GM21723 (cell line): ENCODE measurements around the gene NR6A1.

Experiments
- ATAC-seq: cut with Tn5 transposase; IDR thresholded peaks from one replicate; pipeline ENCODE4 v1.9.1; 2021; ENCODE audit warnings: mild to moderate bottlenecking, moderate library complexity; ENCODE audit not compliant: unreplicated experiment

The NR6A1 gene

DNA sequence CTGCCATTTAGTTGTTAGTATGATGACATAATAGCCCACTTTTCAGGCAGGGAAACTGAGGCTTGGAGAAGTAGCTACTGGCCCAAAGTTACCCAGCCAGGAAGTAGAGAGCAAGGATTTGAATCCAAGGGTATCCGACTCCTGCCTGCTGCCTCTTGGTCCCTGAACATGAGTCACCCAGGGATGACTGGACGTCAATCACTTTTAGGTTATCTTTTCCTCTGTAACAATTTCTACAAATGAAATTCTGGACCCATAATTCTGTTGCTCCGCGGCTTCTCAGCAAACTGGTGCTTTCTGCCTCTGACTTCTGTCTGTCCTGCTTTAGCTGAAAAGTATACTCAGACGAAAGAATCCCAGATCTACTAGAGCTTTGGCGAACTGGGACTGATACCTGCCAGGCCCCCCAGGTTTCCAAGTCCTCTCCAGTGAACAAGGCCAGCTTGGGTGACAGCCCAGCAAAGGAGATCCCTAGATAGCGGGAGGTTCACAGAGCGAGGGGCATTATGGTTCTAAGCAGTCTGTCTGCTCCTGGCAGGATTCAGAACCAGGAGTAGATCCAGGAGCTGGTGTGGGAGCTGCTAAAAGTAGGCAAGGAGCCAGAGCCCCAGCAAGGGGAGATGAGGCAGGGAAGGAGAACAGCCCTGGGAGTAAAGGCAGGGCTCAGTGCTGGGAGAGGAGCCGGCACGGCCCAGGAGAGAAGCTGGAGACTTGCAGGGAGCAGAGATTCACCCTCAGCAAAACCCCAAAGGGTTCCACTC is 26.4 kb upstream of the NR6A1 start:
- ATAC-seq = no peak

DNA sequence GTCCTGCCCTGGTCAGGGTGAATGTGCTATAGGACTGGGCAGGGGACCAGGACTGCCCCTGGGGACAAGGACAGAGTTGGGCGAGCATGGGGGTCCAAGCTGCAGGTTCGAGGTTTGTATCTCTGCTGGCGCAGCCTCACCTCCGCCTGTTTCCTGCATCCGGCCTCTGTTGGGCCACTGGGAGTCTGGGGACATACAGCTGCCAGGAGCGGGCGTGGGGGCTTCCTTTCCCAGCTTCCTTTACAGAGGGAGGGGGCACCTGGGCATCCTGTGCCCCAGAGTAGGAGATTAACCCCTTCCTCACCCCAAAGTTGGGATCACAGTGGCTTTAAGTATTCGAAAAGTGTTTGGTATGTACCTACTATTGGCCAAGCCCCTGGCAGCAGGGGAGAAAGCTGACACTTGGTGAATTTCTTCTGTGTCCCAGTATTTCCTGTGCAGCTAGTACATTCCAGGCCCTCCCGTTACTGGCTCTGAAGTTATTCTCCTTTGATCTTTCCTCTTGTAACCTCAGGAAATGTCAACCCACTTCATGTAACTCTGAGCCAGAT is 24.8 kb upstream of the NR6A1 start:
- no peak for ATAC-seq

DNA sequence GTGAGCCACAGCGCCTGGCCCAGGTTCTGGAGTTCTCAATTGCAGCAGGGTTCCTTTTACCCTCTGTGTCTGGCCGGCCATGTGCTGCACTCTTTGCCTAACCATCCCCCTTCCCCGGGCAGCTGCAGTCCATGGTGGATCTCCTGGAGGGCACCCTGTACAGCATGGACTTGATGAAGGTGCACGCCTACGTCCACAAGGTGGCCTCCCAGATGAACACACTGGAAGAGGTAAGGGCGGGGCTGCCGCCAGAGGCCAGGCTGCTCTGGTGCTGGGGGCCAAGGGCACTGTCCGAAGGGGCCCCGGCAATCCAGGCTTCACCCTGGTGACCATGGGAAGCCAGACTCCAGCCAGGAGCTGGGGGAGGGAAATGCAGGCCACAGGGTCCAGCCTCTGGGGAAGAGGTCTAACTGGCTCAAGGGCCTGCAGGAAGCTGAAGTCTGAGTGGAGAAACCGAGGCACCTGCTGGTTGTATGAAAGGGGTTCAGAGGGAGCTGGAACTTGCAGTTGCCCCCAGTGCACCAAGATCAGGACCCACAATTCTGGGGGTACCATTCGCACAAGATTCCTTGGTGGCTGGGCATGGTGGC is 23.9 kb upstream of the NR6A1 start:
- ATAC-seq = no peak

DNA sequence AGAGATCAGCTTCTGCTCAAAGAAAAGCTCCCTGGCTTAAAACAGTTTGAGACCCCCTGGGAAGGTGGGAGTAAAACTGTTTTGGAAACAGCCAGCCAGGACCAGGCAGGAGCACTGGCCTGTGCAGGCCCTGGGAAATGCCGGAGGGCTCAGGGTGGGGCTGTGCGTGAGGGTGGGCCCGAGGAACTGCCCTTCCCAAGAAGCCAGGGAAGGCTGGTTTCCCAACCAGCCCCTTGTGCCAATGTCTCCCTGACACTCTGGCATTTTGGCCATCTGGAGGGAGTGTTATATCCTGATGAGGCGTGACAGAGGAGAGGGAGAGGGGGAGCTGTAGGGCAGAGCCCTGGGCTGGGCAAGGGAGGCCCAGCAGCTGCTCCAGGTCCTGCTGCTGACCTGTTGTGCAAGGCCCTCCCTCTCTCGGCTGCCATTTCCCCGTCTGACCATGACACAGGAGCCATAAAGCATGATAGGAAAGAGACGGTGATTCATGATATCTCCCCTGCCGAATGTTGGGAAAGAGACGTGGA is 22.0 kb upstream of the NR6A1 start:
- ATAC-seq = no peak

DNA sequence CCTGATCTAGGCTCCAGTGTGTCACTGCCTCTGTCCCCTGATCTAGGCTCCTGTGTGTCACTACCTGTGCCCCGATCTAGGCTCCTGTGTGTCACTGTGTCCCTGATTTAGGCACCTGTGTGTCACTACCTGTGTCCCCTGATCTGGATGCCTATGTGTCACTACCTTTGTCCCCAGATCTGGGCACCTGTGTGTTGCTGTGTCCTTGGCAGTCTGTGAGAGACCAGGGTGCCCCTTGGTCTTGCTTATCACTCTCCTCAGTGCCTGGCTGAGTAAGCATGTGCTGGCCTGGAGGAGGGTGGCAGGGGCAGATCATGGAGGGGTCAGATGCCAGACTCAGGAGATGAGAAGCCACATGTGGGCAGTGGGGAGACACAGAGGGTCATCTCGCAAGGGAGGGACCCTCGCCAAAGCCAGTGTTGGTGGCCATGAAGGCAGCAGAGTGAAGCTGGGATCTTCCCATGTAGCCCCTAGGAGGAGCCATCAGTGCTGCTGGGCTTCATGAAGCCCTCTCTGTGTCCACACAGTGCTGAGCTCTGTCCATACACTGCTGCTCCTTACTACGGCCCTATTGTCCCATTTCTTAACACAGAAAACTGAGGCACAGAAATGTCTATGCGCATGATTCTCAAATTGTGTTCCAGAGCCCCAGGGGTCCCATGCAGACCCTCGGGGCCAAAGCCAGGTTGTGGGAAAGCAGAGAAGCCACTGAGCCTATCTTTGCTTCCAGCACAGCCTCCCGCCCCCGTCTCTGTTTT is 21.3 kb upstream of the NR6A1 start:
- no peak for ATAC-seq

DNA sequence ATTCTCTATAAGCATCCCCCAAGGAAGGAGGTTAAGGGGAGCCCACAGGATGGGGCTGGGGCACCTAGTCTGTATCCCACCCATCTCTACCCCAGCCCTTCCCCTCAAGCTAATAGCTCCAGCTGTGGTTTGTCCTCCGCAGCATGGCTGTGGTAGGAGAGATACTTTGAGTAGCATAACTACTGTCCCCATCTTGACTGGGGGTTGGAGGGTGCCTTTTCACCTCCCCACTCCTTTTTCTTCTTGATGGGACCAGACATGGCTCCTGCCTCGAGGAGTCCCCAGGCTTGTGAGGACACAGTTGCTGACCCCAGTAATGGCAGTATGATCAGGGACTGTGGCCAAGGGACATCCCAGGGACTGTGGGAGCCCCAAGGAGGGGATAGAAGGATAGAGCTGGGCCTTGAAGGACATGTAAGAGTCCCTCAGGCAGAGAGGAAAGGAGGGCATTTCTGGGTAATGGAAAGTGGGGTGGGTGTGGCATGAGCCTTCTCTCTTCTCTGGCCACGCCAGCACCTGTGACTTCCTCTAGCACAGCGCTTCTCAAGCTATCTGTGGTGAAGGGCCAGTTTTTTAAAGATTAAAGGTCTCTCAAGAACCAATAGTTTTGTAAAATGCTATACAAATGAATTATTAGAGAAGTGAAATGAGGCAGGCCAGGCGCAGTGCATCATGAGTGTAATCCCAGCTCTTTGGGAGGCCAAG is 19.8 kb upstream of the NR6A1 start:
- no peak for ATAC-seq

DNA sequence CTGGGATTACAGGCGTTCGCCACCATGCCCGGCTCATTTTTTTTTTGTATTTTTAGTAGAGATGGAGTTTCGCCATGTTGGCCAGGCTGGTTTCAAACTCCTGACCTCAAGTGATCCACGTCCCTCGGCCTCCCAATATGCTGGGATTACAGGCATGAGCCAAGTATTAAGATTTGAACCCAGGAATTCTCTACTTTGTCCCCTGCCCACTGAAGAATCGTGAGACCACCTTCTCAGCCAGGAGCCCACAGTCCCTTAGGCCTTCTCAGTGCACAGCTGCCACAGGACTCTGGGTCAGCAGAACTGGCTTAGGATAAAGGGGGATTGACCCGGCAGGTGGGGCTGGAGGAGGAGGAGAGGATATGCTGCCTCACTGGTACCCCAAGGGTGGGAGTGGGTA is 19.2 kb upstream of the NR6A1 start:
- ATAC-seq = no peak

DNA sequence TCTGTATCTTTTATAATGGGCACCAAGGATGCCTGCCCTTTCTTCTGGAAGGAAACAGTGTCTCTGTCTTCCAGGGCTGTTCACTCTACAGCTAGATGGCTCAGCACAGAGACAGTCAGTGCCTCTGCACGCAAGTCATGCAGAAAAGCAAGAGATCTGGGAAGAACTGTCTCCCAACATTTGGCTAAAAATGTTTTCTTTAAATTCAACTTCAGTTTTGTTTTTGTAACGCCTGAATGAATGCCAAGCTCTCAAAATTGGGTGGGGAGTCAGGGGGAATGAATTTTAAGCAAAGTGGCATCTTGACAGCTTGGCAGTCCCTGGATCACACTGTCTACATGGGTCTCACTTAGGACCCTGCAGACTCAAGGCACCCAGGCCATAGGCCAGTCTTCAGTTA is 18.4 kb upstream of the NR6A1 start:
- ATAC-seq = no peak

DNA sequence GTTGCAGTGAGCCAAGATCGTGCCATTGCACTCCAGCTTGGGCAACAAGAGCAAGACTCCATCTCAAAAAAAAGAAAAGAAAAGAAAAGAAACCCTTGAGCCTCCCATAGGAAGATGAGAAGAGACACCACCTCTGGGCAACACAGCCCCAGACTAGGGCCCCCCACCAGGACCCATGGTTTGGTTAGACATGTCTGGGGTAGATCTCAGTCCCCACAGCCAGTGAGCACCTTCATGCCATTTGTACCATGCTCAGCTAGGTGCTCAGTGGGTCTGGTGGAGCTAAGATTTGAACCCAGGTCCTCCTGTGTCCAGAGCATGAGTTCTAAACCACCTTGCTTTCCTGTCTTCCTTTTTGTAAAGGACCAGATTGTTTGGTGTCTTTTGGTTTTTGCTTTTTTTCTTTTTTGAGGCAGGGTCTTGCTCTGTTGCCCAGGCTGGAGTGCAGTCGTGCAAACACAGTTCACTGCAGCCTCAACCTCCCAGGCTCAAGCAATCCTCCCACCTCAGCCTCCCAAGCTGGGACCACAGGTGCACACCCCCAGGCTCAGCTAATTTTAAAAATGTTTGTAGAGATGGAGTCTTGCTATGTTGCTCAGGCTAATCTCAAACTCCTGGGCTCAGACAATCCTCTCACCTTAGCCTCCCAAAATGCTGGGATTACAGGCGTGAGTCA is 17.6 kb upstream of the NR6A1 start:
- no peak for ATAC-seq

DNA sequence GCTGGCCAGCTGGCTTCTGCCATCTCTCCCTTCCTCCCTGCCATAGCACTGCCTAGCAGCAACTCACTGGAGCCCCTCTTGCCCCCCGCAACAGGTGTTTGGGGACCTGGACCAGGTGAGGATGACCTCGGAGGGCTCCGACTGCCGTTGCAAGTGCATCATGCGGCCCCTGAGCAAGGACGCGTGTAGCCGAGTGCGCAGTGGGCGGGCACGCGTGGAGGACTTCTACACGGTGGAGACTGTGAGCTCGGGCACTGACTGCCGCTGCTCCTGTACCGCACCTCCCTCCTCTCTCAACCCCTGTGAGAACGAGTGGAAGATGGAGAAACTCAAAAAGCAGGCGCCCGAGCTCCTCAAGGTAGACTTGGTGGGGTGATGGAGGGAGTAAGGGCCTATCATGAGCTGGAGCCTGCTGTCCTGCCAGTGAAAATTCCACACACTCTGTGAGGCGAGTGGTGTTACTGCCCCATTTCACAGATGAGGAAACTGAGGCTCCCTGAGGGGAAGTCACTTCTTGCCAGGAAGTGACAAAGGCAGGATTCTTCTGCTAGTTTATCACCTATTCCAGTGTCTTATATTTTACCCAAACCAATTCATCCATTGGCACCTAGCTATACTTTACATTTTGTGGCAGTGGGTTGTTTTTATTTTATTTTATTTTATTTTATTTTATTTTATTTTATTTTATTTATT is 15.9 kb upstream of the NR6A1 start:
- ATAC-seq = no peak

DNA sequence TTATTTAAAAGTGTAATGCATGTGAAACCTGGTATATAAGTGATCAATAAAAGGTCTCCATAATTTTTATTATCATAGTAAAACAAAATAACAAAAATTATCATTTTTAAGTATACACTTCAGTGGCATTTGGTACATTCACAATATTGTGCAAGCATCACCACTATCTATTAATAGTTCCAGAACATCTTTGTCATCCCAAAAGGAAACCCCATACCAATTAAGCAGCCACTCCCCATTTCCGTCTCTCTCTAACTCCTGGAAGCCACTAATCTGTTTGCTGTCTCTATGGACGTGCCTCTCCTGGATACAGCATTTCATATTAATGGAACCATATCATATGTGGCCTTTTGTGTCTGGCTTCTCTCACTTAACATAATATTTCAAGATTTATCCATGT is 13.4 kb upstream of the NR6A1 start:
- no peak for ATAC-seq

DNA sequence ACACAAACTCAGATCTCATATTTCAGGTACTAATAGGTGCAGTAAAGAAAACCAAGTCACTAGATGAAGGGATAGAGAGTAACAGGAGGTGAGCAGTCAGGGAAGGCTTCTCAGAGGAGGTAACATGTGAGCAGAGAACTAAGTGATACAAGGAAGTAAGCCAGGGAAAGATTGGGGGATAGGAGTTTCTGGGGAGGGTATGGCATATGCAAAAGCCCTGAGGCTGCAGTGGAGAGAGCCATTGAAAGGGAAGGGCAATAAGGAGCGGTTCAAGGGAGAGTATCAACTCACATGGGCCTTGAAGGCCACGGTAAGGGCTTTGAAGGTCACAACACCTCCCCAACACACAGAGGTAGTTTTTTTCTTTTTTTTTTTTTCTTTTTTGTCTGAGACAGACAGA is 12.7 kb upstream of the NR6A1 start:
- ATAC-seq = no peak

DNA sequence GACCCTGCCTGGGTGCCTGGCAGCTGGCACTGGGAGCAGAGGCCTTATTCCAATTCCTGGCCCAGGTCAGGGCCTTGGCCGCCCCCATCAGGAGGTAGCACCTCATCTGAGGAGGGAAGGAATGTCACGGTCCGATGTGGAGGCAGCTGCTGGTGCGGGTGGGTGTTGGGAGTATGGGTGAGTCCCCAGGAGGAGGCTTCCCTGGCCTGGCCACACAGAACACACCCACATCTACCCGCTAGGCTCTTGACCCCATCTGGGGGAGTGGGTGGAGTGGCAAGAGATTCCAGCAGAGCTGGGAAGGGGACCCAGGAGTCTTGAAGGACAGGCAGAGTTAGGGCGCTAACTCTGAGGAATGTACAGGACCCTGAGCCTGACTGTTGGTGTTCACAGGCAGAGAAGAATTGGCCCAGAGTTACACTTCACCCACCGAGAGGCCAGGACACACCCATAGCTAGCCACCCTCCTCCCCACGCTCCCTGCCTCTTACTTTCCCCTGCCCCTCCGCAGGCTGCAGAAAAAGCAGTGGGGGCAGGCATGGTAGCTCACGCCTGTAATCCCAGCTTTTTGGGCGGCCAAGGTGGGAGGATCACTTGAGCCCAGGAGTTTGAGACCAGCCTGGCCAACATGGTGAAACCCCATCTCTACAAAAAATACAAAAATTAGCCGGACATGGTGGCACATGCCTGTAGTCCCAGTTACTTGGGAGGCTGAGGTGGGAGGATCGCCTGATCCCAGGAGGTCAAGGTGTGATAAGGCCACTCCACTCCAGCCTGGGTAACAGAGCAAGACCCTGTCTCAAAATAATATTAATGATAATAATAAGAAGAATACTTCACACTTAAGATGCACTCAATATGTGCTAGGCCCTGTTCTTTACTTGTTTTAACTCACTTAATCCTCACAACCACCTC is 11.8 kb upstream of the NR6A1 start:
- no peak for ATAC-seq

DNA sequence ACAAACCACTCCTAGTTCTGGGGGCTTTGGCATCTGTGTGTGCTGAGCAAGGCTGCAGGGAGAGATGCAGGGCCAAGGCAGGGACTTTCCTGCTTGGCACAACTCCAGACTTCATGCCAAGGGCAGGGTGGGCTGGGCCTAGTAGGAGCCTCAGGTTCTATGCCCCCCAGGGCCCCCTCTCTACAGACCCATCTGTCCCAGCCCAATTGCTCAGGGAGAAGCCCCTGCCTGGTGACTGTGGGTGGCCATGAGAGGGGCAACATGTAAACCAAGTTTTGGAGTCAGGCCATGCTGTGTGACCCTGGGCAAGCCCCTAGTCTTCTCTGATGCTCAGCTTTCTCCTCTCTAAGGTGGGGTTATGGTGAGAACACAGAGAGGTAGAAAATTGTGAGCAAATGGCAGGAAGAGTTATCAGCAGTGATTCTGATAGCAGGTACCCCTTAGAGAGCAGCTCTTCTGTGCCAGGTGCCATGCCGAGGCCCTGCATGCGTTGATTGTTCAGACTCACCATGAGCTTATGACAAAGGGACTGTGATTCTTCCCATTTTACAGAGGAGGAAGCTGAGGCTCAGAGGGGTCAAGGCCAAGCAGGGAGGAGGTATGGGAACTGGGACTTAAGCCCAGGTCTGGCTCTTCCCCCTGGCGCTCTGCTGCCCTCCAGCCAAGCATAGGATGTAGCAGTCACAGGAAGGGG is 11.0 kb upstream of the NR6A1 start:
- no peak for ATAC-seq

DNA sequence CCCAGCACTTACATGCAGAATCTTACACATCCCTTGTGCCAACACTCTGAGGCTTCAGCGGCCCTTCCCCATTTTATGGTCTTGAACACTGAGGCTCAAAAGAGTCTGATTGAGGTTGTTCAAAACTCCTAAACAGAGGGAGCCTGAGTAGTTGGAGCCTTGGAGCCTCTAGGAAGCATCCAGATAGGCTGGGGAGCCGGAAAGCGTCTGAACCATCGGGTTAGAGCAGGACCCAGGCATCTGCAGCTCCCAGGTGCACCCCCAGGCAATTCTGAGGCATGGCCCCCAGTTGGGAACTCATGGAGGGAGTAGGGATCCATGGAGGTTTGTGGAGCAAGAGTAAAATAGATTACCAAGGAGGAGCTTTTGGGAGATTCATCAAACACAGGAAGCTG is 9.6 kb upstream of the NR6A1 start:
- ATAC-seq = no peak

DNA sequence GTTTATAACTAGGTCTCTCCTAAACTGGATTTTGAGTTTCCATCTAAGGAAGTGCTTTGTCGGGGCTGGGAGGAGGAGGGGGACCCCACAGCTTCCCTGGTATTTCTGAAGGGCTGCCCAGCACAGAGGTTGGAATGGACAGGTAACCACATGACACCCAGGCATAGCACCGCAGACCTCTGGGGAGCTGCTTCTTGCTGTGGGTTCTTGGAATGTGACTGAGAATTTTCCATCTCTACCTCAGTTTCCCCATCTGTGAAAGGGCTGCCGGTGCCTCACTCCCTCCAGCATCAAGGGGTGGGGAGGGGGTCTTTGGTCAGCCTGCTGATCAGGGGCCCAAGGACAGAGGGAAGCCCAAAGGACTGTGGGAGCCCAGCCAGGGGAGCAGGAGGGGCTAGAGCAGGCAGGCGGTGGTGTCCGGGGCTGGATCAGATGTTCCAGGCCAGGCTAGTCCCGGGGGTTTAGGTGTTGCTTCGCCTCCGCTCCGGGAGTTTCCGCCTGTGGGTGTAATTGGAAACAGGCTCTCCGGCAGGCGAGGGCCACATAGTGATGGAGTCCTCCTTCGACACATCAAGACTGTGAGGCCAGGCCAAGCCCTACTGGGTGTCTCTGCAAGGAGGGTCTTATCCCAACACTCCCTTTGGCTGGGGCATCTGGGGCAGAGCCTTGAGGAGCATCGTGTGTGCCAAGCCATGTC is 9.1 kb upstream of the NR6A1 start:
- ATAC-seq = no peak

DNA sequence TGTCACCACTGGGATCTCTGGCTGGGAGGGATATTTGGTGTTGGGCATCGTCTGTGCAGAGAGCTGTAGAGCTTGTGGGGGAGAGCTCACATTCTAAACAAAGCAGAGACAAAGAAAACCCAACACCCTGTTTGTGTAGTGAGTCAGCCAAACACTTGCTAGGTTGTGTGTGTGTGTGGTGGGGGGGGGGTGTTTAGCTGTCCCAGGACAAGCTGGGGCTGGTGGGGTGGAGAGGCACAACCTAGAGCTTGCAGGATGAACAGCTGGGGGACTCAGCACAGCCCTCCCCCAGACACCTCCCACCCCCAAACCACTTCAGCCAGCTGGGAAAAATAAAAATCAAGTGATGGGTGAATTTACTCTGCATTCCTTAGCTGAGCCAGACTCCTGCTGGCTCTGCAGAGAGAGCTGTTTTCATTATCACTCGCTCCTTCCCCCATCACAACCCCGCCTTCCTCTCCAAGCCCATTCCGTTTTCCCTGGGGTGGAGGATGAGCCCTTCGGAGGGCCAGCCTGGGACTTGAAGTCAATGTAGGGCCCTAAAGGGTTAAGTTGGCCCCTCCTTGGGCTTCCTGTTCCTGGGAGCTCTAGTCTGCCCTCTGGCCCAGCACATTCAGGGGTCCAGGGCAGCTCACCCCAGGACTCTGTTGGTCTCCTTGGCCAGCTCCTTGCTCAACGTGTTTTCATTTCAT is 8.4 kb upstream of the NR6A1 start:
- ATAC-seq = no peak
